K562 (cell line): ENCODE results near the gene RPL19. TPM values are rescaled to one million over a fixed set of nuclear protein-coding genes. Genes with fewer than 3 reads are reported as not detected.

Experiments used
- ATAC-seq: fragments of 200-7000 bp; cut with Tn5 transposase; 3 replicates; pipeline ENCODE4 v1.9.1; 2020; ENCODE audit warnings: moderate library complexity
- BruUV-seq: library from RNA; stranded (reverse); fragments of 400-500 nt; replicated peaks from 2 replicates; lab custom pipeline; 2021; lab: Mats Ljungman, UMichigan
- CTCF ChIA-PET: fragments of 300-600 bp; formaldehyde crosslinking; extraction: SDS; loops from one replicate; lab custom pipeline; 2021; ENCODE audit warnings: low intra/inter-chr PET ratio; lab: Yijun Ruan, JAX
- POLR2A ChIA-PET: fragments of 300-600, 350-650 bp; sonication (Branson Sonifier 250); formaldehyde crosslinking; extraction: SDS; loops from one replicate; lab custom pipeline; 2021; ENCODE audit warnings: antibody characterized with exemption, inconsistent platforms; lab: Yijun Ruan, JAX
- DNase-seq, 4 experiments: peaks; one replicate each; pipeline versions ENCODE4 v3.0.0 to v3.0.0-alpha.2; 2011 to 2018; ENCODE audit warnings: low spot score in 3 of 4, mixed read lengths in 3 of 4; ENCODE audit errors: extremely low read depth in 1 of 4
- FAIRE-seq: peaks from 2 replicates; lab custom pipeline; 2011; peaks lifted over from hg19 to GRCh38; lab: Jason Lieb, UNC
- H2AFZ ChIP-seq: 2 replicates; pipeline ENCODE4 v1.6.0; 2011; ENCODE audit warnings: low read depth, low read length, control low read depth, inconsistent platforms
- H3K27ac ChIP-seq: fragments of 200-600 bp; 3 replicates; pipeline ENCODE4 v1.8.0; 2011; ENCODE audit warnings: low read depth, mild to moderate bottlenecking, control low read depth, inconsistent platforms, low read length, moderate library complexity, mixed read lengths; ENCODE audit errors: extremely low read depth
- H3K27me3 ChIP-seq, 2 experiments: fragments of 300-600 bp in 1 of 2; 2 replicates in 1 of 2; 3 replicates in 1 of 2; pipeline versions ENCODE4 v1.6.0 to v1.8.0; 2011; ENCODE audit warnings: inconsistent platforms in 2 of 2, low read length in 2 of 2, mild to moderate bottlenecking in 1 of 2, mixed read lengths in 1 of 2, moderate library complexity in 1 of 2; ENCODE audit not compliant: control insufficient read depth in 2 of 2, insufficient read depth in 2 of 2
- H3K36me3 ChIP-seq: fragments of 300-600 bp; 3 replicates; pipeline ENCODE4 v1.8.0; 2011; ENCODE audit warnings: mild to moderate bottlenecking, low read length, inconsistent platforms; ENCODE audit not compliant: control insufficient read depth, insufficient read depth
- H3K4me1 ChIP-seq, 2 experiments: fragments of 200-600 bp in 1 of 2; replicated peaks in 1 of 2; 2 replicates in 1 of 2; 3 replicates in 1 of 2; pipeline versions ENCODE4 v1.5.1 to v1.8.0; 2011; ENCODE audit warnings: inconsistent platforms in 2 of 2, low read length in 2 of 2, mild to moderate bottlenecking in 1 of 2, mixed read lengths in 1 of 2, moderate library complexity in 1 of 2; ENCODE audit not compliant: control insufficient read depth in 2 of 2, insufficient read depth in 2 of 2
- H3K4me2 ChIP-seq: 2 replicates; pipeline ENCODE4 v1.6.1; 2011; ENCODE audit warnings: low read length, control low read depth, inconsistent platforms, mixed read lengths; ENCODE audit not compliant: insufficient read depth
- H3K4me3 ChIP-seq: fragments of 200-600 bp; sonication (generic), shearing (Covaris generic); 2 replicates; pipeline ENCODE4 v1.5.1; 2016; ENCODE audit warnings: control low read depth, inconsistent platforms
- H3K79me2 ChIP-seq: fragments of 200-600 bp; 3 replicates; pipeline ENCODE4 v1.8.0; 2011; ENCODE audit warnings: low read length, inconsistent platforms; ENCODE audit not compliant: control insufficient read depth, insufficient read depth
- H3K9ac ChIP-seq, 2 experiments: 2 replicates each; pipeline versions ENCODE4 v1.6.0 to v1.6.1; 2011; ENCODE audit warnings: low read depth in 2 of 2, low read length in 2 of 2, control low read depth in 1 of 2, inconsistent platforms in 1 of 2, mild to moderate bottlenecking in 1 of 2, mixed read lengths in 1 of 2; ENCODE audit not compliant: insufficient read depth in 1 of 2
- H3K9me1 ChIP-seq: one replicate; pipeline ENCODE4 v1.6.0; 2011; ENCODE audit warnings: inconsistent platforms, mild to moderate bottlenecking, low read length, moderate library complexity; ENCODE audit not compliant: control insufficient read depth, insufficient read depth
- H3K9me3 ChIP-seq: replicated peaks from 2 replicates; pipeline ENCODE4 v1.5.1; 2011; ENCODE audit warnings: low read depth, low read length, inconsistent platforms; ENCODE audit not compliant: control insufficient read depth, insufficient read depth
- H4K20me1 ChIP-seq: replicated peaks from 2 replicates; pipeline ENCODE4 v1.6.1; 2011; ENCODE audit warnings: low read length, inconsistent platforms, mixed read lengths; ENCODE audit not compliant: control insufficient read depth, insufficient read depth
- CBFA2T2 ChIP-seq: fragments of 450-650 bp; conservative IDR thresholded peaks from 2 replicates; pipeline ENCODE4 v1.6.1; 2017; ENCODE audit warnings: mild to moderate bottlenecking
- TEAD4 ChIP-seq, 2 experiments: sonication (generic) in 1 of 2; formaldehyde crosslinking in 1 of 2; IDR thresholded peaks; 2 replicates each; pipeline versions ENCODE4 v1.6.1 to v1.8.0; 2012 to 2022; ENCODE audit warnings: borderline replicate concordance in 1 of 2, inconsistent platforms in 1 of 2, low read length in 1 of 2, mild to moderate bottlenecking in 1 of 2, missing genetic modification reagents in 1 of 2
- WGBS: fragments of 100-300 bp; shearing (Covaris generic); methylation state at CpG from one replicate; pipeline ENCODE4 v1.1.6; 2016; ENCODE audit warnings: low coverage, mixed read lengths; ENCODE audit not compliant: insufficient coverage; ENCODE audit errors: missing lambda C conversion rate; 5-methylcytosine and 5-hydroxymethylcytosine counted together
- in situ Hi-C: fragments of 300-500 bp; cut with MboI; formaldehyde crosslinking; loops from 4 replicates; pipeline ENCODE4 v1.15.0; 2018; ENCODE audit warnings: inconsistent platforms, mixed read lengths
- intact Hi-C: fragments of 100-400 bp; cut with micrococcal nuclease; formaldehyde crosslinking; loops from 2 replicates; pipeline ENCODE4 v1.14.2; 2022
- polyA plus RNA-seq, 8 experiments: library from polyadenylated mRNA; depleted of rRNA in 4 of 8; stranded (reverse) in 5 of 8; unstranded in 3 of 8; fragments of >200 nt; fragmentation: Nextera tagmentation in 2 of 8; fragmentation: Illumina TruSeq in 1 of 8; extraction: Ambion mirVana in 2 of 8; extraction: Trizol in 1 of 8; gene quantifications; 2 replicates each; pipeline versions ENCODE4 v1.2.1 to v1.2.3, GENCODE V29; 2011 to 2014; ENCODE audit warnings: inconsistent platforms in 1 of 8, missing spikeins in 1 of 8
- total RNA-seq, 7 experiments: library from RNA; depleted of rRNA in 6 of 7; stranded (reverse); fragments of >200 nt in 6 of 7; fragmentation: Illumina TruSeq in 2 of 7; extraction: Trizol in 2 of 7; gene quantifications; 2 replicates each; pipeline versions ENCODE4 v1.2.1 to v1.2.3, GENCODE V29; 2011 to 2021; ENCODE audit warnings: low replicate concordance in 1 of 7
- TF ChIP-seq, protein P1 (sequence below): sonication (generic); formaldehyde crosslinking; IDR thresholded peaks from 2 replicates; pipeline ENCODE4 v1.8.1; 2023; ENCODE audit warnings: missing genetic modification reagents, mild to moderate bottlenecking, borderline replicate concordance

Gene RPL19
- total and polyA plus RNA-seq, 9 of the 15 experiments (the other 6 are each of a cell fraction or from before 2014, with no cell fraction given): 2,263 to 4,614 (median 3,727) TPM

- peaks cover 7 to 28% of the 10 kb centered on the region in 2 experiments for H3K4me1 ChIP-seq
- ATAC-seq (no peak), DNase-seq (no peak)
- no peak overlapping the region for H2AFZ ChIP-seq
- no peak overlapping the region for H3K27ac ChIP-seq
- POLR2A ChIA-PET: no interaction called here
- H3K9ac ChIP-seq: no peak overlapping the region
- no peak overlapping the region for H3K4me3 ChIP-seq
- no peak for TF ChIP-seq TEAD4 (IDR thresholded peaks at IDR 0.05; ENCODE audit: low read length)
- no peak for TF ChIP-seq TEAD4 (CRISPR knock-in tag; IDR thresholded peaks at IDR 0.05; ENCODE audit: borderline replicate concordance)
- TF ChIP-seq CBFA2T2: no peak
- TF ChIP-seq, protein P1, sequence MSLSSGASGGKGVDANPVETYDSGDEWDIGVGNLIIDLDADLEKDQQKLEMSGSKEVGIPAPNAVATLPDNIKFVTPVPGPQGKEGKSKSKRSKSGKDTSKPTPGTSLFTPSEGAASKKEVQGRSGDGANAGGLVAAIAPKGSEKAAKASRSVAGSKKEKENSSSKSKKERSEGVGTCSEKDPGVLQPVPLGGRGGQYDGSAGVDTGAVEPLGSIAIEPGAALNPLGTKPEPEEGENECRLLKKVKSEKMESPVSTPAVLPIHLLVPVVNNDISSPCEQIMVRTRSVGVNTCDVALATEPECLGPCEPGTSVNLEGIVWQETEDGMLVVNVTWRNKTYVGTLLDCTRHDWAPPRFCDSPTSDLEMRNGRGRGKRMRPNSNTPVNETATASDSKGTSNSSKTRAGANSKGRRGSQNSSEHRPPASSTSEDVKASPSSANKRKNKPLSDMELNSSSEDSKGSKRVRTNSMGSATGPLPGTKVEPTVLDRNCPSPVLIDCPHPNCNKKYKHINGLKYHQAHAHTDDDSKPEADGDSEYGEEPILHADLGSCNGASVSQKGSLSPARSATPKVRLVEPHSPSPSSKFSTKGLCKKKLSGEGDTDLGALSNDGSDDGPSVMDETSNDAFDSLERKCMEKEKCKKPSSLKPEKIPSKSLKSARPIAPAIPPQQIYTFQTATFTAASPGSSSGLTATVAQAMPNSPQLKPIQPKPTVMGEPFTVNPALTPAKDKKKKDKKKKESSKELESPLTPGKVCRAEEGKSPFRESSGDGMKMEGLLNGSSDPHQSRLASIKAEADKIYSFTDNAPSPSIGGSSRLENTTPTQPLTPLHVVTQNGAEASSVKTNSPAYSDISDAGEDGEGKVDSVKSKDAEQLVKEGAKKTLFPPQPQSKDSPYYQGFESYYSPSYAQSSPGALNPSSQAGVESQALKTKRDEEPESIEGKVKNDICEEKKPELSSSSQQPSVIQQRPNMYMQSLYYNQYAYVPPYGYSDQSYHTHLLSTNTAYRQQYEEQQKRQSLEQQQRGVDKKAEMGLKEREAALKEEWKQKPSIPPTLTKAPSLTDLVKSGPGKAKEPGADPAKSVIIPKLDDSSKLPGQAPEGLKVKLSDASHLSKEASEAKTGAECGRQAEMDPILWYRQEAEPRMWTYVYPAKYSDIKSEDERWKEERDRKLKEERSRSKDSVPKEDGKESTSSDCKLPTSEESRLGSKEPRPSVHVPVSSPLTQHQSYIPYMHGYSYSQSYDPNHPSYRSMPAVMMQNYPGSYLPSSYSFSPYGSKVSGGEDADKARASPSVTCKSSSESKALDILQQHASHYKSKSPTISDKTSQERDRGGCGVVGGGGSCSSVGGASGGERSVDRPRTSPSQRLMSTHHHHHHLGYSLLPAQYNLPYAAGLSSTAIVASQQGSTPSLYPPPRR (CRISPR knock-in tag): no peak
- TF ChIP-seq, all 486 proteins: peak for 0
- Histone ChIP-seq H3K9me3 (no peaks in the 10 kb centered on the region), H3K4me2 (no peak overlapping the region), H3K36me3 (peaks cover 6% of the 10 kb centered on the region; the same call in 2 of the 3 replicates), H3K79me2 (no peaks in the 10 kb centered on the region), H4K20me1 (peaks cover 6% of the 10 kb centered on the region), H3K27me3 (no peaks in the 10 kb centered on the region), H3K9me1 (peaks cover 5% of the 10 kb centered on the region)
- in situ Hi-C loops: no loop called here
- FAIRE-seq: no peak
- 64% methylated on average over 5 of the region's 5 CpGs for WGBS
- CTCF ChIA-PET: no interaction called here
- BruUV-seq: no TSS peak
- intact Hi-C loops: no loop called here
Measured at GRCh38 chr17:39171933-39172332, 28.1 kb upstream of the RPL19 start.
